GM12875 (cell line): ENCODE results near the gene KCNJ5.

Source experiments
- H3K4me3 ChIP-seq: one replicate; pipeline ENCODE4 v1.5.1; 2011; ENCODE audit warnings: low read depth, low read length, control low read depth
- TF ChIP-seq, protein P1 (sequence below): IDR thresholded peaks from 2 replicates; pipeline ENCODE4 v1.5.1; 2011; ENCODE audit warnings: low read depth, mild to moderate bottlenecking, control low read depth, inconsistent platforms, low read length, moderate library complexity, borderline replicate concordance; ENCODE audit not compliant: insufficient read depth

KCNJ5 gene

DNA sequence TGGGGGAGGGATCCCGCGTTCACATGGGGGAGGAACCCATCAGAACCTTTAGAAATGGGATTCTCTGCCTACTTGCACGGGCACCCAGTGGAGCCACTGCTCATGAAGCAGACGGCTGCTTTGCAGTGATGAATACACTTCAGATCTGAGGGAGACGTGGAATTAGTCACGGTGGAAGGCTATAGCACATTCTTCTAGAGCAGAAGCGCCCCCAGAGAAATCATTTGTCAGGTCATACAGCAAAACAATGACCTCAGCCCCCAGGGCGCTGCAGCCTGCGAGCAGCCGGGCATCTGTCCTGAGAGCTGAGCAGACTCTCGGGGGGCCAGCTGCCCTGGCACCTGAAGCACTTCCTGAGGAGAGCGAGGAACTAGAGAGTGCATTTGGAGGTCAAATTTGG is 38.8 kb downstream of the KCNJ5 start:
- no peak overlapping the region for H3K4me3 ChIP-seq
- TF ChIP-seq, protein P1, sequence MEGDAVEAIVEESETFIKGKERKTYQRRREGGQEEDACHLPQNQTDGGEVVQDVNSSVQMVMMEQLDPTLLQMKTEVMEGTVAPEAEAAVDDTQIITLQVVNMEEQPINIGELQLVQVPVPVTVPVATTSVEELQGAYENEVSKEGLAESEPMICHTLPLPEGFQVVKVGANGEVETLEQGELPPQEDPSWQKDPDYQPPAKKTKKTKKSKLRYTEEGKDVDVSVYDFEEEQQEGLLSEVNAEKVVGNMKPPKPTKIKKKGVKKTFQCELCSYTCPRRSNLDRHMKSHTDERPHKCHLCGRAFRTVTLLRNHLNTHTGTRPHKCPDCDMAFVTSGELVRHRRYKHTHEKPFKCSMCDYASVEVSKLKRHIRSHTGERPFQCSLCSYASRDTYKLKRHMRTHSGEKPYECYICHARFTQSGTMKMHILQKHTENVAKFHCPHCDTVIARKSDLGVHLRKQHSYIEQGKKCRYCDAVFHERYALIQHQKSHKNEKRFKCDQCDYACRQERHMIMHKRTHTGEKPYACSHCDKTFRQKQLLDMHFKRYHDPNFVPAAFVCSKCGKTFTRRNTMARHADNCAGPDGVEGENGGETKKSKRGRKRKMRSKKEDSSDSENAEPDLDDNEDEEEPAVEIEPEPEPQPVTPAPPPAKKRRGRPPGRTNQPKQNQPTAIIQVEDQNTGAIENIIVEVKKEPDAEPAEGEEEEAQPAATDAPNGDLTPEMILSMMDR: no peak

DNA sequence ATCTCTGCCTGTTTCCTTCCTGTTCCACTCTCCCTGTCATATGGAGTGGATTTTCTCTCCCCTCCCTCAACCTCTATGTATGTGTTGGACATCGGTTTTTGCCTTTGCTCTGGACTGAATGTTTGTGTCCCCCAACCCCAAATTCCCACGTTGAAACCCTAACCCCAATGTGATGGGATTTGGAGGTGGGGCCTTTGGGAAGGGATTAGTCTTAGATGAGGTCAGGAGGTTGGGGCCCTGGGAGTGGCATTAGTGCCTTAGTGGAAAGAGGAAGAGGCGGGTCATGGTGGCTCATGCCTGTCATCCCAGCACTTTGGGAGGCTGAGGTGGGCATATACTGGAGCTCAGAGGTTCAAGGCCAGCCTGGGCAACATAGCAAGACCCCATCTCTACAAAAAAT is 39.9 kb downstream of the KCNJ5 start:
- TF ChIP-seq, protein P1: no peak
- no peak overlapping the region for H3K4me3 ChIP-seq

DNA sequence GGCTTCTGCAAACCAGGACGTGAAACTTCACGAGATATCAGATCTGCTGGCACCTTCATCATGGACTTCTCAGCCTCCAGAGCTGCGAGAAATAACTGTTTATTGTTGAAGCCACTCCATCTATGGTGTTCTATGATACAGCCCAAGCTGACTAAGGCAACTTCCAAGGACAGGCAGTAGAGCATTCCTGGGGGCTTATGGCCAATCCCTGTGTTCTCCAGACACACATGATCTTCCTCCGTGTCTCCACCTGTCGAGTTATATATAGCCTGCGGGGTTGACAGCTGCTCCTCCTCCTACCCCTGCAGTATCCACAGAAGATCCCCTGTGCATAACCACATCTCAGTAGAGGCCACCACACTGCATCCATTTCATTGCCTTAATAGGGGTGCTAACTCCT is 40.5 kb downstream of the KCNJ5 start:
- H3K4me3 ChIP-seq: no peak overlapping the region
- TF ChIP-seq, protein P1: no peak

DNA sequence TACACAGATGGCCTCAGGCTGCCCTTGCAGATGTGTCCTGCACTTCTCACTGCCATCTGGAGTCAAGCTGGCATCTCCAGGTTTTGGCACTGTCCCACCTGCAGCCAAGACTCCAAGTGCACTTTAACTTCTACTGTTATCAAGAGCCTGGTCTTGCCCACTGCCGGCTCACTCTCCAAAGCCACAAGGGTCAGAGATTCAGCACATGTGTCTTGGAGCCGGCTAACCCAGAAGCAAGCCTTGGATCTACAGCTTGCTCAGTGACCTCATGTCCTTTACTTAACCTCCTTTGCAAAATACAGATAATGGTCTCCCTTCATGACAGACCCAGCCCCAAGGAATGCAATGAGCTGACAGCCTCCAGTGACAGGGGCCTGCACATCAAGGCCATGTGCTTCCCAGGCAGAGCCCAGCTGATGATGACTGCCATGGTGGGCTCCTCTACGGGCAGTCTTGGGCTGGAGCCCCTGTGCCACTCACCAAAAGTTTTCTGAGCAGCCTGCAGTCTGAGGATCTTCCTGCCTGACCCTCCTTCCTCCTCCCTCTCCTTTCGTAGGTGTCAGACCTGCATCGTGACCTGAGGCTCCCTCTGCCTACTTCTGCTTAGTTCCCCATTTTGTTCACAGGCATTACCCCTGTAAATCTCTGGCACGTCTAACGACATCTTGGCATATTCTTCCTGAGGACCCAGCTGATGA is 42.5 kb downstream of the KCNJ5 start:
- H3K4me3 ChIP-seq: no peak overlapping the region
- TF ChIP-seq, protein P1: no peak

DNA sequence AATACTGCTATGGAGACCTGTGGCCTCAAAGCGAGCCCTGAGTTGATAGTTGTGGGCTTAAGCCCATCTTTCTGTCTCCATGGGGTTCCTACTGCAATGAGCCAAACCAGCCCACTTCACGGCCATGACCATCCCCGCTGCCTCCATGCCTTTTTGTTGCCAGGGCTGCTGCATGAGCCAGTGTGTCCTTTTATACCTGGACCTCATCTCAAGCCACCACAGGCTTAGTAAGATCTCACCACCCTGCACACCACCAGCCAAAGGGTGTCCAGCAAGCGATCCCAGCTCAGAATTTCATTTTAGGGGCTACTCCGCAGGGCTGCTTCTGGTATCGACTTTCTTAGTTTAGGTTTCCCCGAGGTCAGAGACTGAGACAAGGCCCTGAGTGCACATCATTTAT is 43.2 kb downstream of the KCNJ5 start:
- TF ChIP-seq, protein P1: no peak
- H3K4me3 ChIP-seq: no peak overlapping the region

DNA sequence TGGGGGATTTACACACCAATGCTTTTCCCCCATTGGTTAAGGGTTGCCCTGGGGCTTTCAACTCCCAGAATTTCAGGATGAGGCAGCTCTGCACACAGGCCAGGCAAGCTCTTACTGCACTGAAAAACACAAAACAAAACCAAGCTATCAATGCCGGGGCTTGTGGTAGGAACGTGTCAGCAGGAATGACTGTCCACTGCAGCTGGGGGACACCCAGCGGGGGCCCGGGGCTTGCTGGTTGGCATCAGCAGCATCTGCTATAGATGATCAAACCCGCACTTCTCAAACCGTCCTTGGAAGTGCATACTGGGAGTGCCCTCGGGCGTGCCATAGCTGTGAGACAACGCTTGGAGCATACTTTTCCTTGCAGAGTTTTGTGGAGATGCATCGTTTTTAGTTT is 43.8 kb downstream of the KCNJ5 start:
- TF ChIP-seq, protein P1: no peak
- no peak overlapping the region for H3K4me3 ChIP-seq

DNA sequence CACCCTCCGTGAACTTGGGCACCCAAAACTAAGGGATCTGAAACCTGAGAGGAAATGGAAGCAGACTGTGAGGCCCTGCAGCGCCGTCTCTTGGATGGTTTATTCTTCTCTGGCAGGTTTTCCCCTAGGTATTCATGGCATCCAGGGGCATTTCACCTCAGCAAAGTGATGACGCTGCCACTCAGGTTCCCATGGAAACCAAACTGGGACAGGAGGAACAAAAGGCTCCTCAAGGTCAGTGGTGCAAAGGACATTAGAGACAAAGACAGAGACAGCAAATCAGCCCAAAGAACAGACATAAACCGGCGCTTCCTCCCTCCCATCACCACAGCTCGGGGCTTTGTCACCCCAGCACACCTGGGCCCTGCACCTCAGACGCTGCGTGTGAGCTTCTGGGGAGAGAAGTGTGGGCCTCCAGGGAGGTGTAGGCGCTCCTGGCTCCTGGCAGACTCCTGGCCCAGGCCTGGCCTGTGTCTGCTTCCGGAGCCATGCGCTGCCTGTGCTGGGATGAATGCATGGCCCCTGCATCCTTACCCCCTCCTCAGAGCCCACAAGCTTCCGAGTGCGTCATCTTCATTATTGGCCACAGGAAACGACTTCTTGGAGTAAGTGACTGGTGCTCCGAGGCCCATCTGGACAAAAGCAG is 45.6 kb downstream of the KCNJ5 start:
- TF ChIP-seq, protein P1: no peak
- no peak overlapping the region for H3K4me3 ChIP-seq
